WTC11 (cell line): ENCODE results near the gene C1QTNF12. TPM values are rescaled to one million over a fixed set of nuclear protein-coding genes. Genes with fewer than 3 reads are reported as not detected.

ENCODE experiments used
- ATAC-seq: fragments of 200-7000 bp; cut with Tn5 transposase; 2 replicates; pipeline ENCODE4 v1.10.0; 2021; ENCODE audit warnings: mild to moderate bottlenecking, moderate library complexity
- CTCF ChIA-PET: fragments of 300-600 bp; sonication (Branson Sonifier 250); formaldehyde crosslinking; loops from one replicate; lab custom pipeline; 2021; ENCODE audit warnings: antibody characterized with exemption; lab: Charles Lee
- POLR2A ChIA-PET: fragments of 350-600 bp; sonication (Branson Sonifier 250); formaldehyde crosslinking; loops from one replicate; lab custom pipeline; 2021; ENCODE audit warnings: antibody characterized with exemption; lab: Charles Lee
- DNase-seq: peaks from one replicate; pipeline ENCODE4 v3.0.0; 2021; ENCODE audit warnings: low spot score
- H3K27ac Mint-ChIP-seq: 2 replicates; pipeline ENCODE4 v1.8.0; 2021; ENCODE audit warnings: mixed read lengths
- H3K27me3 Mint-ChIP-seq: 2 replicates; pipeline ENCODE4 v1.8.0; 2021; ENCODE audit warnings: low read depth, mild to moderate bottlenecking, moderate library complexity, mixed read lengths
- H3K36me3 Mint-ChIP-seq: 2 replicates; pipeline ENCODE4 v1.8.0; 2021; ENCODE audit warnings: mixed read lengths
- H3K4me1 Mint-ChIP-seq: 2 replicates; pipeline ENCODE4 v1.8.0; 2022; ENCODE audit warnings: mixed read lengths
- H3K4me3 Mint-ChIP-seq: 2 replicates; pipeline ENCODE4 v1.8.0; 2021; ENCODE audit warnings: mild to moderate bottlenecking, moderate library complexity, mixed read lengths
- H3K9me3 Mint-ChIP-seq: 2 replicates; pipeline ENCODE4 v1.8.0; 2021; ENCODE audit warnings: mixed read lengths
- E2F1 ChIP-seq: sonication (generic); formaldehyde crosslinking; IDR thresholded peaks from 2 replicates; pipeline ENCODE4 v1.8.0; 2022; ENCODE audit warnings: mild to moderate bottlenecking, missing genetic modification reagents
- ELF4 ChIP-seq: sonication (generic); formaldehyde crosslinking; IDR thresholded peaks from 2 replicates; pipeline ENCODE4 v1.8.1; 2022; ENCODE audit warnings: low read depth, mild to moderate bottlenecking, moderate library complexity, missing genetic modification reagents
- HMGA2 ChIP-seq: fragments of 250-450 bp; sonication (Bioruptor Pico); IDR thresholded peaks from 2 replicates; pipeline ENCODE4 v1.4.0; 2021; ENCODE audit warnings: mild to moderate bottlenecking, moderate library complexity
- HMGXB4 ChIP-seq: sonication (generic); formaldehyde crosslinking; IDR thresholded peaks from 2 replicates; pipeline ENCODE4 v1.8.1; 2023; ENCODE audit warnings: mild to moderate bottlenecking, moderate library complexity, missing genetic modification reagents
- IRF1 ChIP-seq: sonication (generic); formaldehyde crosslinking; IDR thresholded peaks from 2 replicates; pipeline ENCODE4 v1.8.0; 2023; ENCODE audit warnings: missing genetic modification reagents
- KAT7 ChIP-seq: sonication (generic); formaldehyde crosslinking; IDR thresholded peaks from 2 replicates; pipeline ENCODE4 v1.8.1; 2023; ENCODE audit warnings: missing genetic modification reagents, mild to moderate bottlenecking, borderline replicate concordance
- MYBL2 ChIP-seq: sonication (generic); formaldehyde crosslinking; IDR thresholded peaks from 2 replicates; pipeline ENCODE4 v1.8.1; 2023; ENCODE audit warnings: mild to moderate bottlenecking, moderate library complexity, missing genetic modification reagents
- PRRX2 ChIP-seq: fragments of 250-450 bp; sonication (Bioruptor Pico); IDR thresholded peaks from 2 replicates; pipeline ENCODE4 v1.8.0; 2021; ENCODE audit warnings: mild to moderate bottlenecking
- SMAD4 ChIP-seq: sonication (generic); formaldehyde crosslinking; IDR thresholded peaks from 2 replicates; pipeline ENCODE4 v1.8.0; 2022; ENCODE audit warnings: mild to moderate bottlenecking, missing genetic modification reagents
- ZNF121 ChIP-seq: sonication (generic); formaldehyde crosslinking; IDR thresholded peaks from 2 replicates; pipeline ENCODE4 v1.8.0; 2023; ENCODE audit warnings: missing genetic modification reagents
- ZNF425 ChIP-seq: fragments of 250-450 bp; sonication (Bioruptor Pico); conservative IDR thresholded peaks from 2 replicates; pipeline ENCODE4 v1.9.0; 2021; ENCODE audit warnings: mild to moderate bottlenecking
- total RNA-seq: library from RNA; stranded (reverse); gene quantifications from 3 replicates; pipeline ENCODE4 v1.2.3, GENCODE V29; 2021
- TF ChIP-seq, protein P1 (sequence below): sonication (generic); formaldehyde crosslinking; IDR thresholded peaks from 2 replicates; pipeline ENCODE4 v1.8.1; 2022; ENCODE audit warnings: low read depth, mild to moderate bottlenecking, moderate library complexity, missing genetic modification reagents, borderline replicate concordance
- TF ChIP-seq, protein P2 (sequence below): fragments of 250-450 bp; sonication (Bioruptor Pico); IDR thresholded peaks from 2 replicates; pipeline ENCODE4 v1.9.0; 2021; ENCODE audit warnings: mild to moderate bottlenecking
- TF ChIP-seq, protein P3 (sequence below): sonication (generic); formaldehyde crosslinking; IDR thresholded peaks from 2 replicates; pipeline ENCODE4 v1.8.1; 2022; ENCODE audit warnings: missing genetic modification reagents, borderline replicate concordance

Gene C1QTNF12
- total RNA-seq, 1 experiment from 2014 or later: 10.3 TPM

DNA sequence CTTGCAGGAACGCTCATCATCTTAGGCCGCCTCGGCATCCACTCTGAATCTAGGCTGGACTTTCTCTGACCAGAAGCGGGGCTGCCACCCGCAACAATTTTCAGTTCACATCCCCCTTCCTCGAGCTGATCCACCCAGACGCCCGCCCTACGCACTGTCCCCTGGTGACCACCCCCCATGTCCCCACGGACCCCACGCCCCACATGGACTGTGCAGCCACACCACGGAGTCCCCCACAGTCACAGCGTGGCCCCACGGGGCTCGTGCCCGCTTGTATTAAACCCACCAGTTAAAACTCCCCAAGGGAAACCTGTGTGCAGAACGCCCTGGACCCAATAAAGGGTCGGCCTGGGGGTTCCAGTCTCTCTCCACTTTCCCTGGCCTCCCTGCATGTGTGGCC, 13.0 kb upstream of the C1QTNF12 start (continued):
- TF ChIP-seq, protein P1, sequence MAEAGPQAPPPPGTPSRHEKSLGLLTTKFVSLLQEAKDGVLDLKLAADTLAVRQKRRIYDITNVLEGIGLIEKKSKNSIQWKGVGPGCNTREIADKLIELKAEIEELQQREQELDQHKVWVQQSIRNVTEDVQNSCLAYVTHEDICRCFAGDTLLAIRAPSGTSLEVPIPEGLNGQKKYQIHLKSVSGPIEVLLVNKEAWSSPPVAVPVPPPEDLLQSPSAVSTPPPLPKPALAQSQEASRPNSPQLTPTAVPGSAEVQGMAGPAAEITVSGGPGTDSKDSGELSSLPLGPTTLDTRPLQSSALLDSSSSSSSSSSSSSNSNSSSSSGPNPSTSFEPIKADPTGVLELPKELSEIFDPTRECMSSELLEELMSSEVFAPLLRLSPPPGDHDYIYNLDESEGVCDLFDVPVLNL (CRISPR knock-in tag): no peak
- no peak for TF ChIP-seq ELF4
- TF ChIP-seq, protein P2, sequence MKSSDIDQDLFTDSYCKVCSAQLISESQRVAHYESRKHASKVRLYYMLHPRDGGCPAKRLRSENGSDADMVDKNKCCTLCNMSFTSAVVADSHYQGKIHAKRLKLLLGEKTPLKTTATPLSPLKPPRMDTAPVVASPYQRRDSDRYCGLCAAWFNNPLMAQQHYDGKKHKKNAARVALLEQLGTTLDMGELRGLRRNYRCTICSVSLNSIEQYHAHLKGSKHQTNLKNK (CRISPR knock-in tag): no peak
- no peak for TF ChIP-seq E2F1 (CRISPR knock-in tag)
- no peak for TF ChIP-seq IRF1 (CRISPR knock-in tag)
- TF ChIP-seq ZNF425 (CRISPR knock-in tag): no peak
- no peak for TF ChIP-seq MYBL2 (CRISPR knock-in tag)
- TF ChIP-seq PRRX2 (CRISPR knock-in tag): no peak

DNA sequence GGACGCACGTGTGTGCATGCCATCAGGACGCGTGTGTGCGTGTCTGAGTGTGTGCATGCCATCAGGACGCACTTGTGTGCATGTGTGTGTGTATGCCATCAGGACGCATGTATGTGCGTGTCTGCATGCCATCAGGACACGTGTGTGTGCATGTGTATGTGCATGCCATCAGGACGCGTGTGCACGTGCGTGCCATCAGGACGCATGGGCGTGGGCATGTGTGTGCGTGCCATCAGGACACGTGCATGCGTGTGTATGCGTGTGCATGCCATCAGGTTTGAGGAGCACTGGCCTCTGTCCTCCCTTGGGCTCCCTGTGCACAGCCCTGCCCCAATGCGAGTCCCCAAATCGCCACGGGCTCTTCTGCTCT, 12.6 kb upstream of the C1QTNF12 start:
- no peaks in the 10 kb centered on the region for H3K27me3 Mint-ChIP-seq
- CTCF ChIA-PET: no interaction called here
- no peak for DNase-seq
- TF ChIP-seq HMGA2 (CRISPR knock-in tag) (no peak), ZNF121 (CRISPR knock-in tag) (0 out of 2 replicates have a peak, but pooled peaks have one; percentile 0)
- TF ChIP-seq, all 79 proteins: peak for 1
- Mint-ChIP-seq H3K9me3 (no peaks in the 10 kb centered on the region), H3K27ac (peak overlapping the region; percentile 70; the same call in 1 of the 2 replicates), H3K4me1 (peaks cover 15% of the 10 kb centered on the region), H3K4me3 (no peak overlapping the region), H3K36me3 (peaks cover 58% of the 10 kb centered on the region)
- POLR2A ChIA-PET: no interaction called here
- no peak for ATAC-seq

GRCh38 chr1:1256956-1257871, 10.7 kb upstream of the C1QTNF12 start:
- ChIA-PET CTCF (interaction anchor here (0.6 to 2.5 kb wide), 6 partner anchors 28 to 173 kb away, joined by 3 to 7 read pairs (median 4); no protein-coding TSS in a partner anchor), POLR2A (interaction anchor here (0.6 to 0.9 kb wide), 2 partner anchors 16 to 98 kb away, joined by 3 read pairs; partner anchors contain the start of gene UBE2J2)
- peak overlapping the region; percentile 35 for H3K27ac Mint-ChIP-seq
- no peaks in the 10 kb centered on the region for H3K27me3 Mint-ChIP-seq
- H3K4me3 Mint-ChIP-seq: no peak overlapping the region
- DNase-seq: no peak
- peaks cover 15% of the 10 kb centered on the region for H3K4me1 Mint-ChIP-seq
- no peak for ATAC-seq
- H3K36me3 Mint-ChIP-seq: peaks cover 61% of the 10 kb centered on the region
- TF ChIP-seq SMAD4 (CRISPR knock-in tag): no peak
- no peak for TF ChIP-seq HMGXB4 (CRISPR knock-in tag)
- TF ChIP-seq, protein P3, sequence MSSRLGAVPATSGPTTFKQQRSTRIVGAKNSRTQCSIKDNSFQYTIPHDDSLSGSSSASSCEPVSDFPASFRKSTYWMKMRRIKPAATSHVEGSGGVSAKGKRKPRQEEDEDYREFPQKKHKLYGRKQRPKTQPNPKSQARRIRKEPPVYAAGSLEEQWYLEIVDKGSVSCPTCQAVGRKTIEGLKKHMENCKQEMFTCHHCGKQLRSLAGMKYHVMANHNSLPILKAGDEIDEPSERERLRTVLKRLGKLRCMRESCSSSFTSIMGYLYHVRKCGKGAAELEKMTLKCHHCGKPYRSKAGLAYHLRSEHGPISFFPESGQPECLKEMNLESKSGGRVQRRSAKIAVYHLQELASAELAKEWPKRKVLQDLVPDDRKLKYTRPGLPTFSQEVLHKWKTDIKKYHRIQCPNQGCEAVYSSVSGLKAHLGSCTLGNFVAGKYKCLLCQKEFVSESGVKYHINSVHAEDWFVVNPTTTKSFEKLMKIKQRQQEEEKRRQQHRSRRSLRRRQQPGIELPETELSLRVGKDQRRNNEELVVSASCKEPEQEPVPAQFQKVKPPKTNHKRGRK: no peak
- TF ChIP-seq E2F1 (CRISPR knock-in tag): no peak
- TF ChIP-seq KAT7 (CRISPR knock-in tag): no peak
- H3K9me3 Mint-ChIP-seq: no peaks in the 10 kb centered on the region
